Loucy (cell line): ENCODE data around the gene TTC39C.

Experiments
- H2AFZ ChIP-seq: fragments of 200-600 bp; sonication (generic); 2 replicates; pipeline ENCODE4 v1.6.0; 2016; ENCODE audit warnings: antibody characterized with exemption, mild to moderate bottlenecking, low read length, moderate library complexity
- H3F3A ChIP-seq: fragments of 200-600 bp; 2 replicates; pipeline ENCODE4 v1.6.0; 2016; ENCODE audit warnings: antibody characterized with exemption, low read depth, mild to moderate bottlenecking
- H3K27me3 ChIP-seq: fragments of 200-600 bp; sonication (generic); 2 replicates; pipeline ENCODE4 v1.6.1; 2014; ENCODE audit warnings: low read length, mild to moderate bottlenecking; ENCODE audit not compliant: insufficient read depth, poor library complexity, severe bottlenecking
- H3K36me3 ChIP-seq: fragments of 200-600 bp; sonication (generic); 2 replicates; pipeline ENCODE4 v1.6.1; 2016; ENCODE audit warnings: low read length; ENCODE audit not compliant: insufficient read depth
- H3K4me1 ChIP-seq: fragments of 200-600 bp; sonication (generic); 2 replicates; pipeline ENCODE4 v1.5.1; 2014; ENCODE audit warnings: low read length, mild to moderate bottlenecking; ENCODE audit not compliant: insufficient read depth, poor library complexity, severe bottlenecking
- H3K4me2 ChIP-seq: fragments of 200-600 bp; sonication (generic); 2 replicates; pipeline ENCODE4 v1.6.0; 2014; ENCODE audit warnings: antibody characterized with exemption, low read length, low read depth, mild to moderate bottlenecking; ENCODE audit not compliant: poor library complexity, severe bottlenecking
- H3K4me3 ChIP-seq: fragments of 200-600 bp; sonication (generic); 2 replicates; pipeline ENCODE4 v1.5.1; 2014; ENCODE audit warnings: low read length, mild to moderate bottlenecking, mixed read lengths; ENCODE audit not compliant: poor library complexity, severe bottlenecking
- H3K79me2 ChIP-seq: fragments of 200-600 bp; sonication (generic); 2 replicates; pipeline ENCODE4 v1.6.1; 2014; ENCODE audit warnings: low read length; ENCODE audit not compliant: insufficient read depth
- H3K9ac ChIP-seq: fragments of 200-600 bp; sonication (generic); 2 replicates; pipeline ENCODE4 v1.6.0; 2014; ENCODE audit warnings: mild to moderate bottlenecking, low read depth, low read length, moderate library complexity; ENCODE audit not compliant: poor library complexity, severe bottlenecking
- H3K9me2 ChIP-seq: fragments of 200-600 bp; sonication (generic); replicated peaks from 2 replicates; pipeline ENCODE4 v1.6.1; 2016; ENCODE audit warnings: low read depth, low read length, mixed read lengths
- H3K9me3 ChIP-seq: fragments of 200-600 bp; sonication (generic); 2 replicates; pipeline ENCODE4 v1.6.1; 2014; ENCODE audit warnings: mild to moderate bottlenecking, antibody characterized with exemption, low read length, low read depth; ENCODE audit not compliant: insufficient read depth
- H4K20me1 ChIP-seq: fragments of 200-600 bp; sonication (generic); 2 replicates; pipeline ENCODE4 v1.6.0; 2014; ENCODE audit warnings: antibody characterized with exemption, low read length, mild to moderate bottlenecking; ENCODE audit not compliant: insufficient read depth, poor library complexity, severe bottlenecking
- CTCF ChIP-seq: fragments of 200-600 bp; sonication (generic); conservative IDR thresholded peaks from 2 replicates; pipeline ENCODE4 v1.5.1; 2014; ENCODE audit warnings: mild to moderate bottlenecking, antibody characterized with exemption, low read length
- EZH2phosphoT487 ChIP-seq: fragments of 200-600 bp; IDR thresholded peaks from 2 replicates; pipeline ENCODE4 v1.6.1; 2018; ENCODE audit warnings: antibody characterized with exemption, mild to moderate bottlenecking, moderate library complexity, borderline replicate concordance

TTC39C gene

GRCh38 chr18:24111936-24112335, 97.4 kb downstream of the TTC39C start:
- H3K27me3 ChIP-seq, result no peaks in the 10 kb centered on the region
- no peak overlapping the region for H3K9ac ChIP-seq
- no peak overlapping the region for H3K4me3 ChIP-seq
- TF ChIP-seq EZH2phosphoT487 (no peak), CTCF (no peak)
- H3K4me2 ChIP-seq, result no peak overlapping the region
- no peaks in the 10 kb centered on the region for H3K9me2 ChIP-seq
- H3F3A ChIP-seq, result no peaks in the 10 kb centered on the region
- H2AFZ ChIP-seq, result no peak overlapping the region
- H3K79me2 ChIP-seq, result no peaks in the 10 kb centered on the region
- H3K9me3 ChIP-seq, result no peaks in the 10 kb centered on the region
- H3K36me3 ChIP-seq, result peaks cover 7% of the 10 kb centered on the region; the same call in 1 of the 2 replicates
- H4K20me1 ChIP-seq, result no peaks in the 10 kb centered on the region
- peaks cover 13% of the 10 kb centered on the region for H3K4me1 ChIP-seq

- H3K9ac ChIP-seq, result no peak overlapping the region
- no peaks in the 10 kb centered on the region for H3K27me3 ChIP-seq
- no peaks in the 10 kb centered on the region for H3K9me3 ChIP-seq
- H3F3A ChIP-seq, result no peaks in the 10 kb centered on the region
- peaks cover 7% of the 10 kb centered on the region; the same call in 1 of the 2 replicates for H3K36me3 ChIP-seq
- no peaks in the 10 kb centered on the region for H4K20me1 ChIP-seq
- H3K4me2 ChIP-seq, result no peak overlapping the region
- no peak overlapping the region for H2AFZ ChIP-seq
- H3K4me1 ChIP-seq, result peaks cover 13% of the 10 kb centered on the region
- H3K9me2 ChIP-seq, result no peaks in the 10 kb centered on the region
- no peaks in the 10 kb centered on the region for H3K79me2 ChIP-seq
- no peak for TF ChIP-seq EZH2phosphoT487
- TF ChIP-seq CTCF, result no peak
- H3K4me3 ChIP-seq, result no peak overlapping the region
These were observed 97.9 kb downstream of the TTC39C start for GRCh38 chr18:24112464-24112863.

- no peak overlapping the region for H3K4me2 ChIP-seq
- H4K20me1 ChIP-seq, result no peaks in the 10 kb centered on the region
- no peak overlapping the region for H3K9ac ChIP-seq
- H3K9me3 ChIP-seq, result no peaks in the 10 kb centered on the region
- H3K9me2 ChIP-seq, result no peaks in the 10 kb centered on the region
- H2AFZ ChIP-seq, result no peak overlapping the region
- H3F3A ChIP-seq, result no peaks in the 10 kb centered on the region
- peaks cover 11% of the 10 kb centered on the region; the same call in 1 of the 2 replicates for H3K36me3 ChIP-seq
- no peaks in the 10 kb centered on the region for H3K27me3 ChIP-seq
- H3K79me2 ChIP-seq, result no peaks in the 10 kb centered on the region
- TF ChIP-seq EZH2phosphoT487 (no peak), CTCF (no peak)
- no peak overlapping the region for H3K4me3 ChIP-seq
- peaks cover 13% of the 10 kb centered on the region for H3K4me1 ChIP-seq
These were observed 98.5 kb downstream of the TTC39C start for GRCh38 chr18:24112874-24113615.
